MG63 (cell line): ENCODE measurements around the gene CSPG4. TPM values are rescaled to one million over a fixed set of nuclear protein-coding genes. Genes with fewer than 3 reads are reported as not detected.
"Not testable (repeated sequence)": the region's sequence is repeated elsewhere in the genome, so short reads cannot be mapped to it uniquely, and the experiment has no call there.

Source experiments
- DNase-seq: peaks from one replicate; pipeline ENCODE4 v3.0.0-alpha.2; 2020
- H3K27me3 ChIP-seq: fragments of 250-450 bp; sonication (Bioruptor Pico); 2 replicates; pipeline ENCODE4 v1.5.1; 2020; ENCODE audit warnings: mild to moderate bottlenecking, moderate library complexity
- H3K36me3 ChIP-seq: fragments of 250-450 bp; sonication (Bioruptor Pico); 2 replicates; pipeline ENCODE4 v1.5.1; 2020; ENCODE audit warnings: mild to moderate bottlenecking, moderate library complexity
- H3K4me3 ChIP-seq: fragments of 250-450 bp; sonication (Bioruptor Pico); 2 replicates; pipeline ENCODE4 v1.5.1; 2020; ENCODE audit warnings: mild to moderate bottlenecking, moderate library complexity
- H3K9me3 ChIP-seq: fragments of 250-450 bp; sonication (Bioruptor Pico); 2 replicates; pipeline ENCODE4 v1.5.1; 2020; ENCODE audit warnings: mild to moderate bottlenecking, moderate library complexity
- total RNA-seq: library from RNA; depleted of rRNA; stranded (reverse); fragments of >200 nt; shearing (Covaris generic); gene quantifications from 2 replicates; pipeline ENCODE4 v1.2.3, GENCODE V29; 2014; ENCODE audit warnings: low replicate concordance

CSPG4 gene
- total RNA-seq, 1 experiment from 2014 or later = 19.6 TPM

GRCh38 chr15:75720297-75720696 is 7.6 kb upstream of the CSPG4 start:
- no peaks in the 10 kb centered on the region for H3K36me3 ChIP-seq
- H3K27me3 ChIP-seq = no peaks in the 10 kb centered on the region
- no peaks in the 10 kb centered on the region for H3K9me3 ChIP-seq
- no peak overlapping the region for H3K4me3 ChIP-seq
- DNase-seq = no peak

GRCh38 chr15:75718328-75718727 is 5.7 kb upstream of the CSPG4 start:
- no peaks in the 10 kb centered on the region for H3K27me3 ChIP-seq
- H3K4me3 ChIP-seq = no peak overlapping the region
- DNase-seq = peak; percentile 89
- no peaks in the 10 kb centered on the region for H3K9me3 ChIP-seq
- H3K36me3 ChIP-seq = no peaks in the 10 kb centered on the region

- H3K4me3 ChIP-seq, H3K36me3 ChIP-seq, H3K9me3 ChIP-seq, H3K27me3 ChIP-seq: not testable (repeated sequence)
- DNase-seq = peak; percentile 34
Measured at GRCh38 chr15:75717001-75717400, 4.4 kb upstream of the CSPG4 start.

- not testable (repeated sequence) for H3K27me3 ChIP-seq, H3K9me3 ChIP-seq, H3K36me3 ChIP-seq, H3K4me3 ChIP-seq
- peak; percentile 72 for DNase-seq
Measured at GRCh38 chr15:75716249-75716950, 3.8 kb upstream of the CSPG4 start.

GRCh38 chr15:75715312-75715832 is 2.7 kb upstream of the CSPG4 start:
- H3K36me3 ChIP-seq, H3K4me3 ChIP-seq, H3K27me3 ChIP-seq, H3K9me3 ChIP-seq, DNase-seq: not testable (repeated sequence)

GRCh38 chr15:75714195-75714594 is 1.5 kb upstream of the CSPG4 start:
- DNase-seq = no peak
- Histone ChIP-seq H3K36me3 (no peaks in the 10 kb centered on the region), H3K27me3 (no peaks in the 10 kb centered on the region), H3K9me3 (no peaks in the 10 kb centered on the region), H3K4me3 (no peak overlapping the region)

- DNase-seq = peak; percentile 61
- H3K36me3 ChIP-seq = no peaks in the 10 kb centered on the region; the same call in 1 of the 2 replicates
- no peaks in the 10 kb centered on the region for H3K9me3 ChIP-seq
- no peaks in the 10 kb centered on the region for H3K27me3 ChIP-seq
- no peak overlapping the region for H3K4me3 ChIP-seq
Measured at GRCh38 chr15:75713338-75713895, 769 bp upstream of the CSPG4 start.

- not testable (repeated sequence) for H3K27me3 ChIP-seq, H3K36me3 ChIP-seq, H3K9me3 ChIP-seq
- peak; percentile 59 for DNase-seq
- peak overlapping the region; percentile 21; the same call in 1 of the 2 replicates for H3K4me3 ChIP-seq
Measured at GRCh38 chr15:75711495-75711894, 1.2 kb downstream of the CSPG4 start.

- DNase-seq = peak; percentile 51
- H3K36me3 ChIP-seq, H3K9me3 ChIP-seq, H3K27me3 ChIP-seq, H3K4me3 ChIP-seq: not testable (repeated sequence)
Measured at GRCh38 chr15:75710874-75711273, 1.8 kb downstream of the CSPG4 start.

GRCh38 chr15:75709458-75709857 is 3.2 kb downstream of the CSPG4 start:
- not testable (repeated sequence) for H3K9me3 ChIP-seq, H3K4me3 ChIP-seq, DNase-seq, H3K36me3 ChIP-seq, H3K27me3 ChIP-seq

- H3K9me3 ChIP-seq = no peaks in the 10 kb centered on the region
- no peak for DNase-seq
- H3K36me3 ChIP-seq = no peaks in the 10 kb centered on the region; the same call in 1 of the 2 replicates
- no peaks in the 10 kb centered on the region for H3K27me3 ChIP-seq
- no peak overlapping the region for H3K4me3 ChIP-seq
Measured at GRCh38 chr15:75706682-75706954, 6.0 kb downstream of the CSPG4 start.

GRCh38 chr15:75705854-75706681 is 6.6 kb downstream of the CSPG4 start:
- H3K4me3 ChIP-seq = no peak overlapping the region
- H3K9me3 ChIP-seq = no peaks in the 10 kb centered on the region
- DNase-seq = no peak
- H3K36me3 ChIP-seq = no peaks in the 10 kb centered on the region; the same call in 1 of the 2 replicates
- no peaks in the 10 kb centered on the region for H3K27me3 ChIP-seq

- H3K27me3 ChIP-seq, H3K36me3 ChIP-seq, H3K9me3 ChIP-seq, H3K4me3 ChIP-seq, DNase-seq: not testable (repeated sequence)
Measured at GRCh38 chr15:75705375-75705774, 7.3 kb downstream of the CSPG4 start.

GRCh38 chr15:75704618-75705017 is 8.0 kb downstream of the CSPG4 start:
- Histone ChIP-seq H3K9me3 (no peaks in the 10 kb centered on the region), H3K27me3 (no peaks in the 10 kb centered on the region), H3K36me3 (no peaks in the 10 kb centered on the region; the same call in 1 of the 2 replicates), H3K4me3 (no peak overlapping the region)
- no peak for DNase-seq

- Histone ChIP-seq H3K4me3 (no peak overlapping the region), H3K9me3 (no peaks in the 10 kb centered on the region), H3K36me3 (no peaks in the 10 kb centered on the region; the same call in 1 of the 2 replicates), H3K27me3 (no peaks in the 10 kb centered on the region)
- DNase-seq = no peak
Measured at GRCh38 chr15:75704263-75704615, 8.4 kb downstream of the CSPG4 start.

- not testable (repeated sequence) for H3K4me3 ChIP-seq, DNase-seq, H3K36me3 ChIP-seq, H3K27me3 ChIP-seq, H3K9me3 ChIP-seq
Measured at GRCh38 chr15:75703440-75704262, 9.0 kb downstream of the CSPG4 start.

- DNase-seq = no peak
- H3K4me3 ChIP-seq = no peak overlapping the region
- H3K36me3 ChIP-seq = no peaks in the 10 kb centered on the region; the same call in 1 of the 2 replicates
Measured at GRCh38 chr15:75702436-75702835, 10.2 kb downstream of the CSPG4 start.

More at GRCh38 chr15:75702436-75702835, 10.2 kb downstream of the CSPG4 start:
- no peaks in the 10 kb centered on the region for H3K9me3 ChIP-seq
- no peaks in the 10 kb centered on the region for H3K27me3 ChIP-seq
